ENCODE measurements around the gene NUP98. TPM values are rescaled to one million over a fixed set of nuclear protein-coding genes. Genes with fewer than 3 reads are reported as not detected.
A peak's percentile ranks its signal among the peaks of the same experiment; 100 is the strongest.

NUP98 gene
- polyA plus RNA-seq, 1 of the 3 experiments (the other 2 are of a cell fraction), result 56.4 TPM

DNA sequence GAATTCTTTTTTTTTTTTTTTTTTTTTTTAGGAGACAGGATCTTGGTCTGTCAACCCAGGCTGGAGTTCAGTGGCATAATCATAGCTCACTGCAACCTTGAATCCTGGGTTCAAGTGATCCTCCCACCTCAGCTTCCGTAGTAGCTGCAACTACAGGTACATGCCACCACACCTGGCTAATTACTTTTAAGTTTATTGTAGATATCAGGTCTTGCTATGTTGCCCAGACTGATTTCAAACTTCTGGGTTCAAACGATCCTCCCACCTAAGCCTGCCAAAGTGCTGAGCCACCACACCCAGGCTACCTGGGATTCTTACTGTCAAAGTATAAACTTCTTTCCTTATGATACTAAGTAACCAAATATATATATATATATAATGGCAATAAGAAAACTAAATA is 75.3 kb downstream of the NUP98 start:
- H3K27ac ChIP-seq (ENCODE audit: low read depth in 2 of 2, low read length in 1 of 2), result peak overlapping the region; percentile 2 to 89; a peak in 3 of 4 replicates
- POLR2A ChIA-PET, result no interaction called here
- H3K79me2 ChIP-seq (ENCODE audit: insufficient read depth), result peaks cover 19% of the 10 kb centered on the region
- CTCF ChIA-PET, result interaction anchor here (1.6 kb wide), 1 partner anchor 28 kb away, joined by 3 read pairs; no protein-coding TSS in a partner anchor
- no peak overlapping the region for H3K4me3 ChIP-seq (ENCODE audit: low read depth in 2 of 2, low read length in 1 of 2)
- H3F3A ChIP-seq (replicated peaks; ENCODE audit: insufficient read depth), result peaks cover 29% of the 10 kb centered on the region
- H3K36me3 ChIP-seq (replicated peaks in 1 of 2; ENCODE audit: control insufficient read depth in 1 of 2, insufficient read depth in 2 of 2, low read length in 1 of 2), result peaks cover 57 to 73% of the 10 kb centered on the region in 2 experiments
- H3K4me1 ChIP-seq (ENCODE audit: control insufficient read depth in 1 of 2, insufficient read depth in 2 of 2, low read depth in 1 of 2, low read length in 1 of 2), result peaks cover 0 to 9% of the 10 kb centered on the region in 2 experiments; a peak in 1 of 4 replicates
- H3K27me3 ChIP-seq (ENCODE audit: insufficient read depth), result no peaks in the 10 kb centered on the region
- H3K4me2 ChIP-seq, result peak overlapping the region; percentile 69; the same call in 1 of the 2 replicates
- no peaks in the 10 kb centered on the region for H3K9me3 ChIP-seq
- H3K9ac ChIP-seq, result no peak overlapping the region
- no peaks in the 10 kb centered on the region for H4K20me1 ChIP-seq (ENCODE audit: insufficient read depth)
- TF ChIP-seq, protein P1, sequence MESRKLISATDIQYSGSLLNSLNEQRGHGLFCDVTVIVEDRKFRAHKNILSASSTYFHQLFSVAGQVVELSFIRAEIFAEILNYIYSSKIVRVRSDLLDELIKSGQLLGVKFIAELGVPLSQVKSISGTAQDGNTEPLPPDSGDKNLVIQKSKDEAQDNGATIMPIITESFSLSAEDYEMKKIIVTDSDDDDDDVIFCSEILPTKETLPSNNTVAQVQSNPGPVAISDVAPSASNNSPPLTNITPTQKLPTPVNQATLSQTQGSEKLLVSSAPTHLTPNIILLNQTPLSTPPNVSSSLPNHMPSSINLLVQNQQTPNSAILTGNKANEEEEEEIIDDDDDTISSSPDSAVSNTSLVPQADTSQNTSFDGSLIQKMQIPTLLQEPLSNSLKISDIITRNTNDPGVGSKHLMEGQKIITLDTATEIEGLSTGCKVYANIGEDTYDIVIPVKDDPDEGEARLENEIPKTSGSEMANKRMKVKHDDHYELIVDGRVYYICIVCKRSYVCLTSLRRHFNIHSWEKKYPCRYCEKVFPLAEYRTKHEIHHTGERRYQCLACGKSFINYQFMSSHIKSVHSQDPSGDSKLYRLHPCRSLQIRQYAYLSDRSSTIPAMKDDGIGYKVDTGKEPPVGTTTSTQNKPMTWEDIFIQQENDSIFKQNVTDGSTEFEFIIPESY (IDR thresholded peaks at IDR 0.05; ENCODE audit: borderline replicate concordance, low read depth), result no peak
- TF ChIP-seq GABPA (IDR thresholded peaks at IDR 0.05; ENCODE audit: low read depth), result no peak
- TF ChIP-seq, protein P2, sequence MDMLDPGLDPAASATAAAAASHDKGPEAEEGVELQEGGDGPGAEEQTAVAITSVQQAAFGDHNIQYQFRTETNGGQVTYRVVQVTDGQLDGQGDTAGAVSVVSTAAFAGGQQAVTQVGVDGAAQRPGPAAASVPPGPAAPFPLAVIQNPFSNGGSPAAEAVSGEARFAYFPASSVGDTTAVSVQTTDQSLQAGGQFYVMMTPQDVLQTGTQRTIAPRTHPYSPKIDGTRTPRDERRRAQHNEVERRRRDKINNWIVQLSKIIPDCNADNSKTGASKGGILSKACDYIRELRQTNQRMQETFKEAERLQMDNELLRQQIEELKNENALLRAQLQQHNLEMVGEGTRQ (IDR thresholded peaks at IDR 0.05; ENCODE audit: borderline replicate concordance, low read depth, low read length), result no peak
- TF ChIP-seq YY1 (IDR thresholded peaks at IDR 0.05; ENCODE audit: low read depth), result no peak
- TF ChIP-seq, protein P3, sequence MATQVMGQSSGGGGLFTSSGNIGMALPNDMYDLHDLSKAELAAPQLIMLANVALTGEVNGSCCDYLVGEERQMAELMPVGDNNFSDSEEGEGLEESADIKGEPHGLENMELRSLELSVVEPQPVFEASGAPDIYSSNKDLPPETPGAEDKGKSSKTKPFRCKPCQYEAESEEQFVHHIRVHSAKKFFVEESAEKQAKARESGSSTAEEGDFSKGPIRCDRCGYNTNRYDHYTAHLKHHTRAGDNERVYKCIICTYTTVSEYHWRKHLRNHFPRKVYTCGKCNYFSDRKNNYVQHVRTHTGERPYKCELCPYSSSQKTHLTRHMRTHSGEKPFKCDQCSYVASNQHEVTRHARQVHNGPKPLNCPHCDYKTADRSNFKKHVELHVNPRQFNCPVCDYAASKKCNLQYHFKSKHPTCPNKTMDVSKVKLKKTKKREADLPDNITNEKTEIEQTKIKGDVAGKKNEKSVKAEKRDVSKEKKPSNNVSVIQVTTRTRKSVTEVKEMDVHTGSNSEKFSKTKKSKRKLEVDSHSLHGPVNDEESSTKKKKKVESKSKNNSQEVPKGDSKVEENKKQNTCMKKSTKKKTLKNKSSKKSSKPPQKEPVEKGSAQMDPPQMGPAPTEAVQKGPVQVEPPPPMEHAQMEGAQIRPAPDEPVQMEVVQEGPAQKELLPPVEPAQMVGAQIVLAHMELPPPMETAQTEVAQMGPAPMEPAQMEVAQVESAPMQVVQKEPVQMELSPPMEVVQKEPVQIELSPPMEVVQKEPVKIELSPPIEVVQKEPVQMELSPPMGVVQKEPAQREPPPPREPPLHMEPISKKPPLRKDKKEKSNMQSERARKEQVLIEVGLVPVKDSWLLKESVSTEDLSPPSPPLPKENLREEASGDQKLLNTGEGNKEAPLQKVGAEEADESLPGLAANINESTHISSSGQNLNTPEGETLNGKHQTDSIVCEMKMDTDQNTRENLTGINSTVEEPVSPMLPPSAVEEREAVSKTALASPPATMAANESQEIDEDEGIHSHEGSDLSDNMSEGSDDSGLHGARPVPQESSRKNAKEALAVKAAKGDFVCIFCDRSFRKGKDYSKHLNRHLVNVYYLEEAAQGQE (IDR thresholded peaks at IDR 0.05; ENCODE audit: low read depth, low read length), result no peak
- TF ChIP-seq RXRA (IDR thresholded peaks at IDR 0.05; ENCODE audit: borderline replicate concordance, low read depth), result no peak
- TF ChIP-seq MXI1 (IDR thresholded peaks at IDR 0.05; ENCODE audit: low read depth, low read length), result no peak
- no peak for TF ChIP-seq TAF1 (IDR thresholded peaks at IDR 0.05; ENCODE audit: borderline replicate concordance, low read depth, low read length)
- TF ChIP-seq CHD2 (IDR thresholded peaks at IDR 0.05; ENCODE audit: low read length, partially characterized antibody), result no peak
- TF ChIP-seq EZH2phosphoT487 (IDR thresholded peaks at IDR 0.05; ENCODE audit: borderline replicate concordance, low read depth), result no peak
- TF ChIP-seq, protein P4, sequence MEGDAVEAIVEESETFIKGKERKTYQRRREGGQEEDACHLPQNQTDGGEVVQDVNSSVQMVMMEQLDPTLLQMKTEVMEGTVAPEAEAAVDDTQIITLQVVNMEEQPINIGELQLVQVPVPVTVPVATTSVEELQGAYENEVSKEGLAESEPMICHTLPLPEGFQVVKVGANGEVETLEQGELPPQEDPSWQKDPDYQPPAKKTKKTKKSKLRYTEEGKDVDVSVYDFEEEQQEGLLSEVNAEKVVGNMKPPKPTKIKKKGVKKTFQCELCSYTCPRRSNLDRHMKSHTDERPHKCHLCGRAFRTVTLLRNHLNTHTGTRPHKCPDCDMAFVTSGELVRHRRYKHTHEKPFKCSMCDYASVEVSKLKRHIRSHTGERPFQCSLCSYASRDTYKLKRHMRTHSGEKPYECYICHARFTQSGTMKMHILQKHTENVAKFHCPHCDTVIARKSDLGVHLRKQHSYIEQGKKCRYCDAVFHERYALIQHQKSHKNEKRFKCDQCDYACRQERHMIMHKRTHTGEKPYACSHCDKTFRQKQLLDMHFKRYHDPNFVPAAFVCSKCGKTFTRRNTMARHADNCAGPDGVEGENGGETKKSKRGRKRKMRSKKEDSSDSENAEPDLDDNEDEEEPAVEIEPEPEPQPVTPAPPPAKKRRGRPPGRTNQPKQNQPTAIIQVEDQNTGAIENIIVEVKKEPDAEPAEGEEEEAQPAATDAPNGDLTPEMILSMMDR (IDR thresholded peaks at IDR 0.05), result no peak
- no peak for TF ChIP-seq RAD21 (IDR thresholded peaks at IDR 0.05; ENCODE audit: low read length)
- TF ChIP-seq NRF1 (IDR thresholded peaks at IDR 0.05; ENCODE audit: low read depth, low read length), result no peak
- TF ChIP-seq, protein P5, sequence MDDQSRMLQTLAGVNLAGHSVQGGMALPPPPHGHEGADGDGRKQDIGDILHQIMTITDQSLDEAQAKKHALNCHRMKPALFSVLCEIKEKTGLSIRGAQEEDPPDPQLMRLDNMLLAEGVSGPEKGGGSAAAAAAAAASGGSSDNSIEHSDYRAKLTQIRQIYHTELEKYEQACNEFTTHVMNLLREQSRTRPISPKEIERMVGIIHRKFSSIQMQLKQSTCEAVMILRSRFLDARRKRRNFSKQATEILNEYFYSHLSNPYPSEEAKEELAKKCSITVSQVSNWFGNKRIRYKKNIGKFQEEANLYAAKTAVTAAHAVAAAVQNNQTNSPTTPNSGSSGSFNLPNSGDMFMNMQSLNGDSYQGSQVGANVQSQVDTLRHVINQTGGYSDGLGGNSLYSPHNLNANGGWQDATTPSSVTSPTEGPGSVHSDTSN (IDR thresholded peaks at IDR 0.05), result no peak
- no peak for TF ChIP-seq TEAD4 (IDR thresholded peaks at IDR 0.05; ENCODE audit: borderline replicate concordance, insufficient read depth)
- TF ChIP-seq, protein P6, sequence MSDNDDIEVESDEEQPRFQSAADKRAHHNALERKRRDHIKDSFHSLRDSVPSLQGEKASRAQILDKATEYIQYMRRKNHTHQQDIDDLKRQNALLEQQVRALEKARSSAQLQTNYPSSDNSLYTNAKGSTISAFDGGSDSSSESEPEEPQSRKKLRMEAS (IDR thresholded peaks at IDR 0.05; ENCODE audit: low read depth), result no peak
- no peak for TF ChIP-seq MEF2A (IDR thresholded peaks at IDR 0.05; ENCODE audit: borderline replicate concordance, low read depth)
- no peak for DNase-seq
- H2AFZ ChIP-seq (ENCODE audit: low read depth), result no peak overlapping the region
- no peaks in the 10 kb centered on the region for H3K9me2 ChIP-seq
- WGBS (ENCODE audit: low lambda C conversion rate), result 86% methylated on average over 2 of the region's 2 CpGs

All from SK-N-SH (cell line).